ENCODE results near the gene PTPRN2. TPM values are rescaled to one million over a fixed set of nuclear protein-coding genes. Genes with fewer than 3 reads are reported as not detected.

Gene PTPRN2
- total RNA-seq, 2 experiments from 2014 or later, result 0.46 to 0.51 TPM

GRCh38 chr7:157682064-157682945 is 905.3 kb downstream of the PTPRN2 start:
- intact Hi-C loops (cut with DNase I, micrococcal nuclease), result loop anchor here in 1 of 2 experiments (10.0 kb wide), 1 partner anchor 678 kb away; no protein-coding TSS in a partner anchor
- DNase-seq (no peak), ATAC-seq (no peak)
- Mint-ChIP-seq H3K4me1 (peaks cover 14% of the 10 kb centered on the region), H3K27me3 (peaks cover 75% of the 10 kb centered on the region), H3K9me3 (ENCODE audit: low read depth) (no peaks in the 10 kb centered on the region), H3K36me3 (ENCODE audit: low read depth) (no peaks in the 10 kb centered on the region), H3K4me3 (no peak overlapping the region), H3K27ac (no peak overlapping the region)
- ChIA-PET CTCF (interaction anchor here (0.8 kb wide), 1 partner anchor 250 kb away, joined by 7 read pairs; no protein-coding TSS in a partner anchor), POLR2A (no interaction called here)

- Mint-ChIP-seq H3K9me3 (ENCODE audit: low read depth) (no peaks in the 10 kb centered on the region), H3K4me1 (peaks cover 8% of the 10 kb centered on the region), H3K27me3 (peaks cover 73% of the 10 kb centered on the region), H3K36me3 (ENCODE audit: low read depth) (no peaks in the 10 kb centered on the region), H3K4me3 (no peak overlapping the region), H3K27ac (no peak overlapping the region)
- ChIA-PET CTCF (no interaction called here), POLR2A (no interaction called here)
- intact Hi-C loops (cut with DNase I, micrococcal nuclease), result loop anchor here in 1 of 2 experiments (10.0 kb wide), 1 partner anchor 675 kb away; no protein-coding TSS in a partner anchor
- no peak for ATAC-seq
- DNase-seq, result no peak
These were observed 908.0 kb downstream of the PTPRN2 start for GRCh38 chr7:157679607-157680006.

GRCh38 chr7:157678501-157678900 is 909.1 kb downstream of the PTPRN2 start:
- Mint-ChIP-seq H3K36me3 (ENCODE audit: low read depth) (no peaks in the 10 kb centered on the region), H3K4me3 (no peak overlapping the region), H3K27ac (no peak overlapping the region), H3K4me1 (peaks cover 2% of the 10 kb centered on the region), H3K27me3 (peaks cover 67% of the 10 kb centered on the region), H3K9me3 (ENCODE audit: low read depth) (no peaks in the 10 kb centered on the region)
- ATAC-seq, result no peak
- CTCF ChIA-PET, result interaction anchor here (0.7 kb wide), 1 partner anchor 404 kb away, joined by 3 read pairs; no protein-coding TSS in a partner anchor
- DNase-seq, result no peak
- POLR2A ChIA-PET, result no interaction called here
- intact Hi-C loops (cut with DNase I, micrococcal nuclease), result no loop called here

DNA sequence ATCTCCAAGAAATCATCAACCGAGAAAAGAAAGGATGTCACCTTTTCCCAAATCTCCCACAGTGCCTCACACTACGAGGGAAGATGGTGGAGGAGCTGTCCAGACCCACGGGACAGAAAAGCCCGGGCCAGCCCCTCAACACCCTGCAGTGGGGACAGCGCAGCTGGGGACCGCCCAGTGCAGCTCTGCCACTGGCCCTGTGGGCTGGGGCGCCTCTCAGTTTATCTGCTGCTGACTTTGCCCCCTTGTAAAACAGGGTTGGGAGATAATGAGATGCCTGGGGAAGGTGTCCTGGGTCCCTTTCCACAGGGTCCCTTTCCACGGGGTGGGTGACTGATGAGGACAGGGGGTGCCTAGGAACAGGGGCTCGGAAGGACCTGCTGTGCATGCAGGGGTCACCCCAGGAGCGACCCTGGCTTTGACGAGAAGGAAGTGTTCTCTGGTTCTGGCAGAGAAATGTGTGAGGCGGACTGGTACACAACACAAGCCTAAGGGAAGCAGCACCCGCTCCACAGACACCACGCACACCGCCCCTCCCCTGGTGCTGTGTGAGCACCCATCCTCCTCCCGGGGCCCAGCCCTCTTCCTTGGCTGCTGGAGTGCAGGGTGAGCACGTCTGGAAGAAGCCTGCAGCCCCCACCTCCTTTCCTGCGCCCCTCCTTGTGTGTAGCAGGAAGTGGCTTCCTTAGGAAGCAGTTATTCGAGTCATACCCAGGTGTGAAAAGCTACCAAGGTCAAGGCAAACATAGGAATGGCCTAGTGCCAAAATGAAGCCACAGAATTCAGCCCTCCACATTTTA is 911.0 kb downstream of the PTPRN2 start:
- POLR2A ChIA-PET, result no interaction called here
- peaks cover 48% of the 10 kb centered on the region for H3K27me3 Mint-ChIP-seq
- DNase-seq (no peak), ATAC-seq (no peak)
- no peaks in the 10 kb centered on the region for H3K9me3 Mint-ChIP-seq (ENCODE audit: low read depth)
- CTCF ChIA-PET, result interaction anchor here (0.5 kb wide), 1 partner anchor 12 kb away, joined by 3 read pairs; no protein-coding TSS in a partner anchor
- H3K27ac Mint-ChIP-seq, result no peak overlapping the region
- H3K4me1 Mint-ChIP-seq, result no peaks in the 10 kb centered on the region
- H3K4me3 Mint-ChIP-seq, result no peak overlapping the region
- intact Hi-C loops (cut with DNase I, micrococcal nuclease), result no loop called here
- H3K36me3 Mint-ChIP-seq (ENCODE audit: low read depth), result no peaks in the 10 kb centered on the region

DNA sequence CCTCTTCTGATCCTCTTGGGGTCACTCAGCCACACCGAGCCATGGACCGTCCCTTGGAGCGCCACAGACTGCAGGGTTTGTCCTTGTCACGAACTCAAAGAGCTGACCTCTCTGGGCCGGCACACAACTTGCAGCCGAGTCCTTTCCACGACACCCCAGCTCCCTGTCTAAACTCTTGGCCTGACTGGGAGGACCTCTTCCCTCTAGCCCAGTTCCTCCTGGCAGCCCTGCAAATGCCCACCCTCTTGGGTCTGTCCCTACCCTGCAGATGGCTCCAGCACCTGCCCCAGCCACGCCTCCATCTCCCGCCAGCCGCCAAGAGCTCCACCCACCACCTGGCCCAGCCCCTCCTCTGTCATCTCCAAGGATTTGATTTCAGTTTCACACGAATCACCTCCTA is 911.6 kb downstream of the PTPRN2 start:
- no peak overlapping the region for H3K27ac Mint-ChIP-seq
- intact Hi-C loops (cut with DNase I, micrococcal nuclease), result no loop called here
- no peaks in the 10 kb centered on the region for H3K4me1 Mint-ChIP-seq
- no peaks in the 10 kb centered on the region for H3K36me3 Mint-ChIP-seq (ENCODE audit: low read depth)
- POLR2A ChIA-PET, result no interaction called here
- ATAC-seq, result peak; percentile 30
- H3K27me3 Mint-ChIP-seq, result peaks cover 43% of the 10 kb centered on the region
- no peaks in the 10 kb centered on the region for H3K9me3 Mint-ChIP-seq (ENCODE audit: low read depth)
- H3K4me3 Mint-ChIP-seq, result no peak overlapping the region
- CTCF ChIA-PET, result no interaction called here
- DNase-seq, result no peak

DNA sequence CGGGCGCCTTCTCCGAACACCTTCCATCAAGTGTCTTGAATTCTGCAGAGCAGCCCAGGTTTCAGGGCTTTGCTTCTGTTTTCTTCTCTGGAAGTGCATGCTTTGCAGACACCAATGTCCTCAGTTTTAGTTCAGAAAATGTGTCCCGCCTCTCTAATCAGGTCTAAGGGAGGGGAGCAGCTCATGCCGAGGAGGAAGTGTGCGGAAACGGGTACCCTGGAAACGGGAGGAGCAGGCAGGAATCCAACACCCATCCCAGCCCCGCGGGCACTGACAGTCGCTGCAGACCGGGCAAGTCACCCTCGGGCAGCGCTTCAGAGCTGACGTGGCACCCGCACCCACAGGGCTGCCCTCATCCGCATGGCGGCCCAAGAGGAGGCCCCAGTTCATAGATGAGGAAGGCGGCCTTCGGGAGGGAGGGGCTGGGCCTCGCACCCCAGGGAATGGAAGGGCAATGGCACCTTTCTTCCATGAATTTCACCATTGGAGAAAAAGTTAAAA is 912.1 kb downstream of the PTPRN2 start:
- no peaks in the 10 kb centered on the region for H3K36me3 Mint-ChIP-seq (ENCODE audit: low read depth)
- H3K27me3 Mint-ChIP-seq, result peaks cover 39% of the 10 kb centered on the region

GRCh38 chr7:157674715-157675426 is 912.8 kb downstream of the PTPRN2 start:
- Mint-ChIP-seq H3K27me3 (peaks cover 37% of the 10 kb centered on the region), H3K9me3 (ENCODE audit: low read depth) (no peaks in the 10 kb centered on the region), H3K4me3 (no peak overlapping the region), H3K36me3 (ENCODE audit: low read depth) (no peaks in the 10 kb centered on the region), H3K4me1 (peaks cover 8% of the 10 kb centered on the region), H3K27ac (no peak overlapping the region)
- POLR2A ChIA-PET, result no interaction called here
- CTCF ChIA-PET, result no interaction called here
- intact Hi-C loops (cut with DNase I, micrococcal nuclease), result no loop called here
- DNase-seq (no peak), ATAC-seq (no peak)

More for the DNA sequence above, 912.1 kb downstream of the PTPRN2 start:
- DNase-seq, result no peak
- Mint-ChIP-seq H3K4me1 (peaks cover 2% of the 10 kb centered on the region), H3K27ac (no peak overlapping the region), H3K9me3 (ENCODE audit: low read depth) (no peaks in the 10 kb centered on the region), H3K4me3 (no peak overlapping the region)
- intact Hi-C loops (cut with DNase I, micrococcal nuclease), result no loop called here
- no peak for ATAC-seq
- ChIA-PET CTCF (no interaction called here), POLR2A (no interaction called here)

- DNase-seq, result no peak
- POLR2A ChIA-PET, result no interaction called here
- ATAC-seq, result no peak
- H3K36me3 Mint-ChIP-seq (ENCODE audit: low read depth), result no peaks in the 10 kb centered on the region
- peaks cover 36% of the 10 kb centered on the region for H3K27me3 Mint-ChIP-seq
- CTCF ChIA-PET, result interaction anchor here (0.7 kb wide), 1 partner anchor 1028 kb away, joined by 3 read pairs; no protein-coding TSS in a partner anchor
- intact Hi-C loops (cut with DNase I, micrococcal nuclease), result no loop called here
- H3K27ac Mint-ChIP-seq, result no peak overlapping the region
- no peaks in the 10 kb centered on the region for H3K9me3 Mint-ChIP-seq (ENCODE audit: low read depth)
- no peak overlapping the region for H3K4me3 Mint-ChIP-seq
- peaks cover 14% of the 10 kb centered on the region for H3K4me1 Mint-ChIP-seq
These were observed 913.5 kb downstream of the PTPRN2 start for GRCh38 chr7:157674027-157674714.

DNA sequence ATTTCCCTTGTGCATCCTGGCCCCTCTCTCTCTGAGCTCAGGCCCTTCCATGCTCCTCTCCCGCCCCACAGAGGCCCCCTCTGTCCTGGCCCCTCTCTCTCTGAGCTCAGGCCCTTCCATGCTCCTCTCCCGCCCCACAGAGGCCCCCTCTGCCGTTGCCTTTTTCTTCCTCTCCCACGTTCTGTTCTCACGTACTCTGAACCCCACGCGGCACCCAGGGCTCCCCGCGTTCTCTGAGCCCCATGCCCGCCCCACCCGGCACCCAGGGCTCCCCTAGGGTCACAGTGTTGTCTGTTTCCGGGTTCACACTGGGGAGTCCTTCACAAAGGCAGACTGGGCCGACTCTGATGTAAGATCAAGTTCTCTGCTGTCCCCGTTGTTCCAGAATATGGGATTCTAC is 914.0 kb downstream of the PTPRN2 start:
- no peak for ATAC-seq
- no peak overlapping the region for H3K27ac Mint-ChIP-seq
- H3K4me1 Mint-ChIP-seq, result peaks cover 17% of the 10 kb centered on the region
- ChIA-PET CTCF (interaction anchor here (0.7 kb wide), 1 partner anchor 1029 kb away, joined by 3 read pairs; no protein-coding TSS in a partner anchor), POLR2A (no interaction called here)
- peaks cover 31% of the 10 kb centered on the region for H3K27me3 Mint-ChIP-seq
- H3K9me3 Mint-ChIP-seq (ENCODE audit: low read depth), result no peaks in the 10 kb centered on the region
- no peak for DNase-seq
- H3K4me3 Mint-ChIP-seq, result no peak overlapping the region
- intact Hi-C loops (cut with DNase I, micrococcal nuclease), result no loop called here
- no peaks in the 10 kb centered on the region for H3K36me3 Mint-ChIP-seq (ENCODE audit: low read depth)

- ChIA-PET POLR2A (no interaction called here), CTCF (no interaction called here)
- intact Hi-C loops (cut with DNase I, micrococcal nuclease), result no loop called here
- no peaks in the 10 kb centered on the region for H3K36me3 Mint-ChIP-seq (ENCODE audit: low read depth)
- H3K27me3 Mint-ChIP-seq, result peaks cover 16% of the 10 kb centered on the region
- no peak for ATAC-seq
- peaks cover 23% of the 10 kb centered on the region for H3K4me1 Mint-ChIP-seq
- no peak overlapping the region for H3K27ac Mint-ChIP-seq
- peak; percentile 3 for DNase-seq
- H3K9me3 Mint-ChIP-seq (ENCODE audit: low read depth), result no peaks in the 10 kb centered on the region
- no peak overlapping the region for H3K4me3 Mint-ChIP-seq
These were observed 916.0 kb downstream of the PTPRN2 start for GRCh38 chr7:157671358-157672255.
